OCI-LY7 (cell line): ENCODE results near the gene CDH2. TPM values are rescaled to one million over a fixed set of nuclear protein-coding genes. Genes with fewer than 3 reads are reported as not detected.

Experiments
- BruUV-seq: library from RNA; stranded (reverse); fragments of 400-500 nt; replicated peaks from 2 replicates; lab custom pipeline; 2021; lab: Mats Ljungman, UMichigan
- CTCF ChIA-PET: fragments of 300-600 bp; sonication (Branson Sonifier 250); formaldehyde crosslinking; loops from one replicate; lab custom pipeline; 2022; ENCODE audit warnings: antibody characterized with exemption; ENCODE audit not compliant: unreplicated experiment; lab: Charles Lee
- POLR2A ChIA-PET: fragments of 300-600 bp; sonication (Branson Sonifier 250); formaldehyde crosslinking; loops from one replicate; lab custom pipeline; 2022; ENCODE audit warnings: antibody characterized with exemption; lab: Charles Lee
- DNase-seq: peaks from one replicate; pipeline ENCODE4 v3.0.0-alpha.2; 2015; ENCODE audit warnings: low spot score
- H2AFZ ChIP-seq: fragments of 200-600 bp; sonication (generic), shearing (Covaris generic); 2 replicates; pipeline ENCODE4 v1.6.1; 2014; ENCODE audit warnings: mild to moderate bottlenecking, antibody characterized with exemption, low read length, moderate library complexity
- H3K27ac ChIP-seq: fragments of 200-600 bp; sonication (generic); 2 replicates; pipeline ENCODE4 v1.5.1; 2014; ENCODE audit warnings: mixed run types, low read depth, mild to moderate bottlenecking, moderate library complexity, low read length, inconsistent platforms; ENCODE audit not compliant: poor library complexity, severe bottlenecking
- H3K36me3 ChIP-seq: fragments of 200-600 bp; sonication (generic); 2 replicates; pipeline ENCODE4 v1.6.1; 2014; ENCODE audit warnings: mild to moderate bottlenecking, antibody characterized with exemption, low read length, moderate library complexity, mixed read lengths; ENCODE audit not compliant: insufficient read depth
- H3K4me1 ChIP-seq: fragments of 200-600 bp; sonication (generic); 2 replicates; pipeline ENCODE4 v1.5.1; 2014; ENCODE audit warnings: mild to moderate bottlenecking, low read length; ENCODE audit not compliant: insufficient read depth, poor library complexity, severe bottlenecking
- H3K4me2 ChIP-seq: fragments of 200-600 bp; sonication (generic); 2 replicates; pipeline ENCODE4 v1.6.1; 2014; ENCODE audit warnings: mild to moderate bottlenecking, low read length
- H3K4me3 ChIP-seq: fragments of 200-600 bp; sonication (generic); 2 replicates; pipeline ENCODE4 v1.5.1; 2014; ENCODE audit warnings: mild to moderate bottlenecking, low read depth, low read length; ENCODE audit not compliant: poor library complexity, severe bottlenecking
- H3K79me2 ChIP-seq: fragments of 200-600 bp; sonication (generic); 2 replicates; pipeline ENCODE4 v1.6.1; 2016; ENCODE audit warnings: low read depth, mild to moderate bottlenecking, low read length, moderate library complexity, mixed read lengths; ENCODE audit not compliant: insufficient read depth
- H3K9me2 ChIP-seq: fragments of 200-600 bp; sonication (generic); 2 replicates; pipeline ENCODE4 v1.6.1; 2016; ENCODE audit warnings: mild to moderate bottlenecking, low read length, mixed read lengths; ENCODE audit not compliant: insufficient read depth
- H3K9me3 ChIP-seq: fragments of 200-600 bp; sonication (generic); 2 replicates; pipeline ENCODE4 v1.6.1; 2014; ENCODE audit warnings: mild to moderate bottlenecking, mixed run types, low read length, mixed read lengths
- H4K20me1 ChIP-seq: fragments of 200-600 bp; sonication (generic); 2 replicates; pipeline ENCODE4 v1.6.1; 2014; ENCODE audit warnings: mild to moderate bottlenecking, antibody characterized with exemption, low read length, moderate library complexity, mixed read lengths; ENCODE audit not compliant: insufficient read depth
- EZH2phosphoT487 ChIP-seq: fragments of 200-600 bp; sonication (generic); IDR thresholded peaks from 2 replicates; pipeline ENCODE4 v1.6.1; 2018; ENCODE audit warnings: low read depth, borderline replicate concordance, mild to moderate bottlenecking, mixed run types, antibody characterized with exemption, low read length, moderate library complexity, mixed read lengths
- intact Hi-C: fragments of 100-400 bp; cut with micrococcal nuclease; formaldehyde crosslinking; loops from one replicate; pipeline ENCODE4 v1.10.0; 2022; ENCODE audit not compliant: unreplicated experiment
- total RNA-seq, 2 experiments: library from RNA; depleted of rRNA in 1 of 2; stranded (reverse); fragments of >200 nt in 1 of 2; shearing (Covaris generic) in 1 of 2; gene quantifications; 2 replicates each; pipeline ENCODE4 v1.2.3, GENCODE V29; 2014 to 2022
- TF ChIP-seq, protein P1 (sequence below): fragments of 200-600 bp; sonication (generic); conservative IDR thresholded peaks from 2 replicates; pipeline ENCODE4 v1.5.1; 2014; ENCODE audit warnings: mild to moderate bottlenecking, antibody characterized with exemption, low read length, moderate library complexity, mixed read lengths

Gene CDH2
- total RNA-seq, 2 experiments from 2014 or later, result not detected

DNA sequence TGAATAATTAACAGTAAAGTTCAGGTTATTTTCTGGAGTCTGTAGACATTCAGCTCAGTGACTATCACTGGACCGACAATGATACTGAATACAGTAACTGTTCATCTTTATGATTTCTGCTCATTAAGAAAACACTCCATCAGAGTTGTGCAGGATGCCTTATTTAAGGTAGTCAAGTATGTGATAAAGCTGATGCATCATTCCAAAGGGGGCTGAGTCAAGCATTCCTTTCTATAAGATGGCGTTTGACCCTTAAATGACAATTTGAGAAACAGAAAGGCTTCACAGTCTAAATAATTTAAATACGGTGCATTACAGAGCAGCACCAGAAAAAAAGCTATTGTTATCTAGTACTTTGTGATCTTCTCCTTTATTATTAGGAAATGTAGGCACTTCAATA, 131.1 kb downstream of the CDH2 start:
- Histone ChIP-seq H2AFZ (no peak overlapping the region), H3K9me2 (no peaks in the 10 kb centered on the region), H3K4me3 (no peak overlapping the region), H3K79me2 (no peaks in the 10 kb centered on the region), H3K9me3 (no peaks in the 10 kb centered on the region), H3K27ac (no peak overlapping the region), H3K4me2 (no peak overlapping the region), H3K4me1 (no peaks in the 10 kb centered on the region), H3K36me3 (no peaks in the 10 kb centered on the region), H4K20me1 (no peaks in the 10 kb centered on the region)
- no peak for DNase-seq
- intact Hi-C loops, result no loop called here
- ChIA-PET CTCF (no interaction called here), POLR2A (no interaction called here)
- no peak for TF ChIP-seq EZH2phosphoT487
- TF ChIP-seq, protein P1, sequence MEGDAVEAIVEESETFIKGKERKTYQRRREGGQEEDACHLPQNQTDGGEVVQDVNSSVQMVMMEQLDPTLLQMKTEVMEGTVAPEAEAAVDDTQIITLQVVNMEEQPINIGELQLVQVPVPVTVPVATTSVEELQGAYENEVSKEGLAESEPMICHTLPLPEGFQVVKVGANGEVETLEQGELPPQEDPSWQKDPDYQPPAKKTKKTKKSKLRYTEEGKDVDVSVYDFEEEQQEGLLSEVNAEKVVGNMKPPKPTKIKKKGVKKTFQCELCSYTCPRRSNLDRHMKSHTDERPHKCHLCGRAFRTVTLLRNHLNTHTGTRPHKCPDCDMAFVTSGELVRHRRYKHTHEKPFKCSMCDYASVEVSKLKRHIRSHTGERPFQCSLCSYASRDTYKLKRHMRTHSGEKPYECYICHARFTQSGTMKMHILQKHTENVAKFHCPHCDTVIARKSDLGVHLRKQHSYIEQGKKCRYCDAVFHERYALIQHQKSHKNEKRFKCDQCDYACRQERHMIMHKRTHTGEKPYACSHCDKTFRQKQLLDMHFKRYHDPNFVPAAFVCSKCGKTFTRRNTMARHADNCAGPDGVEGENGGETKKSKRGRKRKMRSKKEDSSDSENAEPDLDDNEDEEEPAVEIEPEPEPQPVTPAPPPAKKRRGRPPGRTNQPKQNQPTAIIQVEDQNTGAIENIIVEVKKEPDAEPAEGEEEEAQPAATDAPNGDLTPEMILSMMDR, result no peak
- BruUV-seq, result no TSS peak

DNA sequence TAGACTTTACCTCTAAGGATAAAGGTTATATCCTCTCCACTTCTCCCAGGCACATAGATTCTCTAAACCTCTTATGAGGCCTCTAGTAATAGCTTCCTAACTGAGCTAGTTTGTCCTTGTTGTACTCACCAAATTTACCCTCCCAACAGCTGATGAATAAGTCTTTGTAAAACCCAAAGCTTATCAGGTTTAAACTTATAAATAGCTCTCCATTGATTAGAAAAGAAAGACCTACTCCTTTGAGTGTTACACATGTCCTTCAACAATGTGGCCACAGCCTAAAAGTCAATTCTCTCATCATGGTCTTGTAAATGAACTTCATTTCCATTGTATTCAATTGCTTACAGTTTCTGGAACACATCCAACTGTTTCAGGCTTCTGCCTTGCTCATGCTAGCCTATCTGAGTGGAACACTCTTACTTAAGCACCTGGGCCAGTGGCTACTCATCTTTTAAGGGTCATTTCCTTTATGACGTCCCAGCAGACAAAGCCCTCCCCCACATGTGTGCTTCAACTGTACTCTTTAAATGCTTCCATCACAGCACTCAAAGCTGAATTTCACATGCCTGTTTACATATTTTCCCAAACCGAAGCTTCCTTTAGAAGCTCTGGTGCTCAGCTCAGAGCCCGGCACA, 131.6 kb downstream of the CDH2 start:
- POLR2A ChIA-PET, result interaction anchor here (0.5 to 1.1 kb wide), 3 partner anchors 10 to 1816 kb away, joined by 3 to 5 read pairs (median 5); no protein-coding TSS in a partner anchor
- Histone ChIP-seq H3K9me3 (no peaks in the 10 kb centered on the region), H3K9me2 (no peaks in the 10 kb centered on the region), H3K4me2 (no peak overlapping the region), H2AFZ (no peak overlapping the region), H3K27ac (no peak overlapping the region), H3K4me3 (no peak overlapping the region), H4K20me1 (no peaks in the 10 kb centered on the region), H3K36me3 (no peaks in the 10 kb centered on the region), H3K4me1 (no peaks in the 10 kb centered on the region), H3K79me2 (no peaks in the 10 kb centered on the region)
- intact Hi-C loops, result no loop called here
- TF ChIP-seq, protein P1, result no peak
- TF ChIP-seq EZH2phosphoT487, result no peak
- no TSS peak for BruUV-seq
- DNase-seq, result no peak
- CTCF ChIA-PET, result no interaction called here

DNA sequence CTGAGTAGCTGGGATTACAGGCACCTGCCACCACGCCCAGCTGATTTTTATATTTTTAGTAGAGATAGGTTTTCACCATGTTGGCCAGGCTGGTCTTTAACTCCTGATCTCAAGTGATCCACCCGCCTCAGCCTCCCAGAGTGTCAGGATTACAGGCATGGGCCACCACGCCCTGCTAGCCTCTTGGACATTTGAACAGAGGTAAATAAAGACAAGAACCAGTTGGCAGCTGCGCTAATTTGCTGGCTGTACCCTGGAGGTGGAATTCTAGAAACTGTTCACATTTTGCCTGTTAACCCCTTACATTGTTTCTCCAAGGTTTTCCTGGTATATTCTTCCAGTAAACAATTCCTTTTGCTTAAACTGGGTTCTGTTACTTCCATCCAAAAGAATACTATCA, 132.9 kb downstream of the CDH2 start:
- CTCF ChIA-PET, result no interaction called here

More for the DNA sequence above, 132.9 kb downstream of the CDH2 start:
- no peak for TF ChIP-seq EZH2phosphoT487
- TF ChIP-seq, protein P1, result no peak
- POLR2A ChIA-PET, result interaction anchor here (0.6 to 1.1 kb wide), 3 partner anchors 8 to 1343 kb away, joined by 3 to 5 read pairs (median 3); no protein-coding TSS in a partner anchor
- Histone ChIP-seq H3K79me2 (no peaks in the 10 kb centered on the region), H3K4me3 (no peak overlapping the region), H3K4me1 (no peaks in the 10 kb centered on the region), H3K9me2 (no peaks in the 10 kb centered on the region), H3K9me3 (no peaks in the 10 kb centered on the region), H2AFZ (no peak overlapping the region), H3K36me3 (no peaks in the 10 kb centered on the region), H4K20me1 (no peaks in the 10 kb centered on the region), H3K4me2 (no peak overlapping the region), H3K27ac (no peak overlapping the region)
- no peak for DNase-seq
- no TSS peak for BruUV-seq
- intact Hi-C loops, result no loop called here
